Muscle layer of duodenum (tissue), 2 donors: ENCODE results near the gene SORBS1.

Experiments
- H3K27ac ChIP-seq: one replicate; pipeline ENCODE4 v1.7.0; 2013; ENCODE audit warnings: mild to moderate bottlenecking, low read length
- H3K27me3 ChIP-seq: one replicate; pipeline ENCODE4 v1.7.0; 2013; ENCODE audit warnings: low read depth, mild to moderate bottlenecking, control low read depth, low read length
- H3K36me3 ChIP-seq, 2 donors: one replicate each; pipeline ENCODE4 v1.7.0; 2013; ENCODE audit warnings: low read length in 2 of 2, control low read depth in 1 of 2, mild to moderate bottlenecking in 1 of 2; ENCODE audit not compliant: insufficient read depth in 2 of 2, control insufficient read depth in 1 of 2
- H3K4me1 ChIP-seq, 2 donors: one replicate each; pipeline ENCODE4 v1.7.0; 2013; ENCODE audit warnings: low read length in 2 of 2, mild to moderate bottlenecking in 2 of 2, control low read depth in 1 of 2, moderate library complexity in 1 of 2; ENCODE audit not compliant: insufficient read depth in 2 of 2, control insufficient read depth in 1 of 2
- H3K4me3 ChIP-seq, 2 donors: one replicate each; pipeline ENCODE4 v1.7.0; 2013; ENCODE audit warnings: low read length in 2 of 2, low read depth in 1 of 2, mild to moderate bottlenecking in 1 of 2
- H3K9me3 ChIP-seq, 2 donors: one replicate each; pipeline ENCODE4 v1.7.0; 2013; ENCODE audit warnings: low read length in 2 of 2, control low read depth in 1 of 2, mild to moderate bottlenecking in 1 of 2; ENCODE audit not compliant: control insufficient read depth in 1 of 2
- donor health status: healthy.

The SORBS1 gene

DNA sequence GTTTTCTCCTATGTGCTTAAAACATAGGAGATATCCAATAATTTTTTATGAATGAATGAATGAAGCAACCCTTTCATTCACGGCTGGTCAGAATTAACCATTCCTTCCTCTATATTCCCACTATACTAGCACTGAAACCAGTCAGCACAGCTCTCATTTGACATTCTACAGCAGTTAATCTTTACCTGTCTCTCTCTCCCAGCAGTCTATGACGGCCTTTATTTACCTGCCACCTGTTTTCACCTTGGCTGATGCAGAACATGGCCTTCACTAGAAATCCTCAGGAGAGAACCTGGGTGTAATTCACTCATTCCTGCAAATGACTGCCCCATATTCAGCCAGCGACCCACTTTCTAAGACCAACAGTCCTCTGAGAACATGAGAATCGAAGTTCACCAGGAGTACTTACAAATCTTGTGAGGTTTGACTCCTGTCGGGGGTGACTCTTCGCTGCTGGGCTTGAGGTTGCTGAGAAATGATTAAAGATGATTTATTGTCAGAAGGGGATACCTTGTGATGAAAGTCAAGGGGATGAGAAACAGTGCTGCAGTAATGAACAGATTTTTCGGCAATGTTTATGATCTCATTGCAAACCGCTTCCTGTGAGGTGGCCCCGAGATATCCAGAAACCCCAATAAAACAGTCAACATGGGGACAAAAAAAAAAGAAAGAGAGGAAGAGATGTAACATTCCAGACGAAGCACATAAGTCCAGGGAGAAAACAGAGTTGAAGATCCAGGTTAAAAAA, 239.4 kb downstream of the SORBS1 start:
- H3K4me3 ChIP-seq: no peak overlapping the region
- H3K27me3 ChIP-seq: no peaks in the 10 kb centered on the region
- peaks cover 14 to 51% of the 10 kb centered on the region in 2 donors for H3K36me3 ChIP-seq
- no peaks in the 10 kb centered on the region for H3K9me3 ChIP-seq
- H3K27ac ChIP-seq: no peak overlapping the region
- H3K4me1 ChIP-seq: no peaks in the 10 kb centered on the region

DNA sequence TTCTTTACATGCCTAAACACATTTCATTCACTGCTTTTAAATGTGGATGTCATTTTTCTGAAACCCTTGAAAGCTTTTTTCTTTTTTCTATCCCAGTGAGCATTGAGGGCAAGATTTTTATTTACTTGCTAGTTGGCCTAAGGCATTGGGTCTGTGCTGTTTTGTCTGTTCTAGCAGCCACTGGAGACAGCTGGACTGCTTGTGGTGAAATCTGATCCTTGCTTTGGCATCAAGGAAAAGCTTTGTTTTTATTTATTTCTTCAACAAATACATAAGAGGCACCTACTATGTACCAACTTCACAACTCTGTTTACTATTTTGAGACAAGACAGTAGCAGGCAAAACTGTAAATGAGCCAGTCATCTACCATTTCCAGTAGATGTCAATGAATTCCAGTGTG, 241.9 kb downstream of the SORBS1 start:
- H3K27me3 ChIP-seq: no peaks in the 10 kb centered on the region
- H3K9me3 ChIP-seq: no peaks in the 10 kb centered on the region
- H3K36me3 ChIP-seq: peaks cover 23 to 72% of the 10 kb centered on the region in 2 donors
- no peak overlapping the region for H3K27ac ChIP-seq
- H3K4me1 ChIP-seq: peaks cover 0 to 16% of the 10 kb centered on the region in 2 donors
- no peak overlapping the region for H3K4me3 ChIP-seq

- H3K27me3 ChIP-seq: no peaks in the 10 kb centered on the region
- no peak overlapping the region for H3K27ac ChIP-seq
- H3K4me3 ChIP-seq: no peak overlapping the region
- H3K36me3 ChIP-seq: peaks cover 12 to 56% of the 10 kb centered on the region in 2 donors
- H3K4me1 ChIP-seq: peaks cover under 1 to 38% of the 10 kb centered on the region in 2 donors
- no peaks in the 10 kb centered on the region for H3K9me3 ChIP-seq
These were observed 245.7 kb downstream of the SORBS1 start for GRCh38 chr10:95315509-95315908.

- H3K9me3 ChIP-seq: no peaks in the 10 kb centered on the region
- peaks cover 12 to 49% of the 10 kb centered on the region in 2 donors for H3K36me3 ChIP-seq
- H3K4me1 ChIP-seq: peaks cover 4 to 38% of the 10 kb centered on the region in 2 donors
- H3K4me3 ChIP-seq: no peak overlapping the region
- H3K27ac ChIP-seq: no peak overlapping the region
- H3K27me3 ChIP-seq: no peaks in the 10 kb centered on the region
These were observed 246.8 kb downstream of the SORBS1 start for GRCh38 chr10:95314192-95314918.

DNA sequence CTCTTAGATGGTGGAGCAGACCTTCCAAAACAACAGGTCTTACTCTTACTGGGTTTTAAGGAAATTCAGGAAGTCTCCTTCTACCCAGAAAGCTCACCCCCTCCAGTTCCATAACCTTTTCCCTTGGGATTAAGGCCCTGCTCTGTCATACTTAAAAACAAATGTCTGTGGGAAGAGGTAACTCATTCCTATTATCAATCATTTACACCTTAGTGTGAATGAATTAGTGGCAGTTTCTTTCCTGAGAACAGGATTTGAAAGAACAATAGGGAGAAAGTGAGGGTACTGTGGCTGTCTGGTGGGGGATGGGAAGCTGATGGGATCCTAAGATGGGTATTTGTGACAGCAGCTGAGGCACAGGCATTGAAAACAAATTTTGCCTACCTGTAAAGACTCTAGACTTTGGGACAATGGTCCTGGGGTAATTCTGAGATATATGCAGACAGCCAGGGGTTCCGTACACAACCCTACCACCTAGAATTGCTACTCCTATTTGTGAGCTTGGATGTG, 248.1 kb downstream of the SORBS1 start:
- Histone ChIP-seq H3K27ac (no peak overlapping the region), H3K36me3 (peaks cover 12 to 45% of the 10 kb centered on the region in 2 donors), H3K4me1 (peaks cover 4 to 38% of the 10 kb centered on the region in 2 donors), H3K4me3 (no peak overlapping the region), H3K27me3 (no peaks in the 10 kb centered on the region), H3K9me3 (no peaks in the 10 kb centered on the region)

DNA sequence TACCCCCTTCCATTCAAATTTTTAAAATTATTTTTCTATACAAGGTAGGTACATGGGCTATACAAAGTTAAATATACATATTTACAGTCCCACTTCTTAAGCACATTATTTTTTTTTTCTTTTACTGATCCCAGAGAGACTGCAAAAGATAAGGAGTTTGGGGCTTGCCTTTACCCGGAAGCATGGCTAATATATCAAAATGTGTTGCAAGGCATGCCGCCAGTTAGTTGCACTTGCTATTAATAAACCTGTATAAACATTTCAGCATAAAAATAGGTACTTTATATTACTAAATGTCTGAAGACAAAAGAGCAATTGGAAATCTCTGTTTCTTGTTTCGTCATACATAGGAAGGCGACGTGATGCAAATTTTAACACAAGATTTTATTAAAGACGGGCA, 248.9 kb downstream of the SORBS1 start:
- H3K9me3 ChIP-seq: no peaks in the 10 kb centered on the region
- H3K36me3 ChIP-seq: peaks cover 12 to 41% of the 10 kb centered on the region in 2 donors
- peaks cover 4 to 38% of the 10 kb centered on the region in 2 donors for H3K4me1 ChIP-seq
- H3K27me3 ChIP-seq: no peaks in the 10 kb centered on the region
- no peak overlapping the region for H3K27ac ChIP-seq
- H3K4me3 ChIP-seq: no peak overlapping the region

DNA sequence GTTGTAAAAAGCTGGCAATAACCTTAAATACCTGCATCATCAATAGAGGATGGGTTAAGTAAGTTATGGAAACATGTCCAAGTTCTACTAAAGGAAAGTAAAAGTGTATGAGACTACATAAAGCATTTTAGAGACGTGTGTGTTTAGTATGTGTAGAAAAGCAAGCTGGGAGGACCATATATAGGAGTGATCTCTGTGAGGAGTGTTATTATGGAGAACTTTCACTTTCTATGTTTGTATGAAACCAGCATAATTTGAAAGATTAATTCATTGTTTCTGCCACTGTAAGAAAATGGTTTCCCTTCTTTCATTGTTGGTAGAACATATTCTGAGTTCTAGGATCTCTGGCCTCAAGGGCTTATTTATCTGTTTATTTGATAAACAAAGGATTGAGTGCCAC, 251.2 kb downstream of the SORBS1 start:
- Histone ChIP-seq H3K4me3 (no peak overlapping the region), H3K36me3 (peaks cover 9 to 21% of the 10 kb centered on the region in 2 donors), H3K9me3 (no peaks in the 10 kb centered on the region), H3K4me1 (peaks cover 4 to 29% of the 10 kb centered on the region in 2 donors), H3K27me3 (no peaks in the 10 kb centered on the region), H3K27ac (peak overlapping the region; percentile 30)

- Histone ChIP-seq H3K27me3 (no peaks in the 10 kb centered on the region), H3K4me3 (no peak overlapping the region), H3K27ac (peak overlapping the region; percentile 59), H3K36me3 (peaks cover 0 to 8% of the 10 kb centered on the region in 2 donors), H3K9me3 (no peaks in the 10 kb centered on the region), H3K4me1 (peaks cover 4 to 16% of the 10 kb centered on the region in 2 donors)
These were observed 252.5 kb downstream of the SORBS1 start for GRCh38 chr10:95308389-95309302.

DNA sequence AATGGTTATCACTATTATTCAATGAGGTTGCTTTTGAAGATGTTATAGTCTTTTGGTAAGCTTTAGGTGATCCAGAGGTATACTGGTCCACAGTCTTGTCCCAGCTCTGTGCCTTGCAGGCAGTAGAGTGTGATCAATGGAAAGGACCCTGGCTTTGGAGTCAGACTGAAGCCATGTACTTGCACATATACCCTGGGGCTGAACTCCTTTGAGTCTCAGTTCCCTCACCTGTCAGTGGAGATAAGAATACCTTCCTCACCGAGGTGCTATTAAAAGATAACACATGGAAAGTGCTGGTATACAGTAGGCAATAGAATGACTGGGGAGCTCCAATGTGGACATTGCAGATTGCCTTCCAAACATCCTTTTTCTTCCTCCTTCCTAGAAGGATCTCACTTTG, 254.3 kb downstream of the SORBS1 start:
- H3K27me3 ChIP-seq: no peaks in the 10 kb centered on the region
- H3K9me3 ChIP-seq: no peaks in the 10 kb centered on the region
- no peak overlapping the region for H3K4me3 ChIP-seq
- no peaks in the 10 kb centered on the region for H3K36me3 ChIP-seq
- H3K27ac ChIP-seq: no peak overlapping the region
- peaks cover 0 to 4% of the 10 kb centered on the region in 2 donors for H3K4me1 ChIP-seq

DNA sequence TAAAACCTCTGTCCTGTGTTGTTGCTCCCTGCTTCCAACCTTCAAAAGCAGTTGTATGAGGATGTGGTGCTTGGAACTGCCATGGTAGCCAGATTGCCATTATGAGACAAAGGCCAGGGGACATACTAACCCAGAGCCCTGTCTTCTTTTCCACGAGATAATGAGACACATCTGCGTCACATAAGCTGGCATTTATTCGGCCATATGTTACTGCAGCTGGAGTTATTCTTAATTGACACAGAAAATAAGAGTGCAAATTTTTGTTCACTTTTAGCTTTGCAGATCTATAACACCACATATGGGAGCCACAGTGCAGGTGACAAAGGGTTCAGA, 254.9 kb downstream of the SORBS1 start:
- Histone ChIP-seq H3K27ac (no peak overlapping the region), H3K9me3 (no peaks in the 10 kb centered on the region), H3K4me1 (peaks cover 0 to 4% of the 10 kb centered on the region in 2 donors), H3K4me3 (no peak overlapping the region), H3K27me3 (no peaks in the 10 kb centered on the region), H3K36me3 (no peaks in the 10 kb centered on the region)
